H4 (cell line): ENCODE measurements around the gene LPIN2. TPM values are rescaled to one million over a fixed set of nuclear protein-coding genes. Genes with fewer than 3 reads are reported as not detected.
"Not testable (repeated sequence)": the region's sequence is repeated elsewhere in the genome, so short reads cannot be mapped to it uniquely, and the experiment has no call there.

ENCODE experiments used
- DNase-seq: peaks from one replicate; pipeline ENCODE4 v3.0.0-alpha.2; 2015; ENCODE audit warnings: low spot score
- total RNA-seq: library from RNA; depleted of rRNA; stranded (reverse); fragments of >200 nt; shearing (Covaris generic); gene quantifications from 2 replicates; pipeline ENCODE4 v1.2.3, GENCODE V29; 2014; rRNA removed

The LPIN2 gene, protein sequence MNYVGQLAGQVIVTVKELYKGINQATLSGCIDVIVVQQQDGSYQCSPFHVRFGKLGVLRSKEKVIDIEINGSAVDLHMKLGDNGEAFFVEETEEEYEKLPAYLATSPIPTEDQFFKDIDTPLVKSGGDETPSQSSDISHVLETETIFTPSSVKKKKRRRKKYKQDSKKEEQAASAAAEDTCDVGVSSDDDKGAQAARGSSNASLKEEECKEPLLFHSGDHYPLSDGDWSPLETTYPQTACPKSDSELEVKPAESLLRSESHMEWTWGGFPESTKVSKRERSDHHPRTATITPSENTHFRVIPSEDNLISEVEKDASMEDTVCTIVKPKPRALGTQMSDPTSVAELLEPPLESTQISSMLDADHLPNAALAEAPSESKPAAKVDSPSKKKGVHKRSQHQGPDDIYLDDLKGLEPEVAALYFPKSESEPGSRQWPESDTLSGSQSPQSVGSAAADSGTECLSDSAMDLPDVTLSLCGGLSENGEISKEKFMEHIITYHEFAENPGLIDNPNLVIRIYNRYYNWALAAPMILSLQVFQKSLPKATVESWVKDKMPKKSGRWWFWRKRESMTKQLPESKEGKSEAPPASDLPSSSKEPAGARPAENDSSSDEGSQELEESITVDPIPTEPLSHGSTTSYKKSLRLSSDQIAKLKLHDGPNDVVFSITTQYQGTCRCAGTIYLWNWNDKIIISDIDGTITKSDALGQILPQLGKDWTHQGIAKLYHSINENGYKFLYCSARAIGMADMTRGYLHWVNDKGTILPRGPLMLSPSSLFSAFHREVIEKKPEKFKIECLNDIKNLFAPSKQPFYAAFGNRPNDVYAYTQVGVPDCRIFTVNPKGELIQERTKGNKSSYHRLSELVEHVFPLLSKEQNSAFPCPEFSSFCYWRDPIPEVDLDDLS
- total RNA-seq, result 17.1 and 21.6 TPM in 2 replicates

GRCh38 chr18:3013024-3013804 lies at the start of gene LPIN2:
TSS of gene LPIN2 (minus strand) at chr18:3013144. CDS start at chr18:2960840, 52,304 bp downstream.
- DNase-seq, result peak; percentile 85

DNA sequence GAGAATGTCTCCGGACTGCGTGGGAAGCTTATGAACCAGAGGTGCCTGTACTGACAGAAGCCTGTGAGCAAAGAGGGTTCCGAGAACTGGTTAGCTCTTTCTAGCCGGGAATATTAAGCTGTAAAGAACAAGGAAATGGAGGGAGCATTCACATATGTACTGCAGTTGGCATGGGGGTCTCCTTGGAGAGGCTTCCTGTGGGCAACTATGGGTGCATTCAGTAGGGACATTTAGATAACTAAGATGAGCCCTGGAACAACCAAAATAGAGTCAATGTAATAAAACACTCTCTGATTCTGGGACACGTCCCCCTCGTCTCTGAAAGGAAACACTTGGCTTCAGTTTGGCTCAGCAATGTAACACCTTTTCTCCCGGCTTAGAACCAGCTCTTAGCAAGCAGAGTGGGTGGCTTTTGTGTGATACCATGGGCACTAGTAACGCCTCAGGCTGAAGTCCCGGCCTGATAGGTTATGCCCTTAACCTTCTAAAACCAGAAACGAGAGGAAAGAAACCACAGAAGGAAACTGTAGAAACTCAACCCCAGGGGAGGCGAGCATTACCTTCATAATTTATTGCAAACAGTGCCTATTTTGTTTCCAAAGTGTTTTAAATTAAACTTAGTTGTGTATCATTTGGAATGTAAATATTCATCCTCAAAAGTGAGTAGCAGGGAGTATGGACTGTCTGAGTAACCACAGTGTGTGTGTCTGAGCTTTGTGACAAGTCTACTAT lies 48.8 kb upstream of the LPIN2 start:
- DNase-seq, result no peak

DNA sequence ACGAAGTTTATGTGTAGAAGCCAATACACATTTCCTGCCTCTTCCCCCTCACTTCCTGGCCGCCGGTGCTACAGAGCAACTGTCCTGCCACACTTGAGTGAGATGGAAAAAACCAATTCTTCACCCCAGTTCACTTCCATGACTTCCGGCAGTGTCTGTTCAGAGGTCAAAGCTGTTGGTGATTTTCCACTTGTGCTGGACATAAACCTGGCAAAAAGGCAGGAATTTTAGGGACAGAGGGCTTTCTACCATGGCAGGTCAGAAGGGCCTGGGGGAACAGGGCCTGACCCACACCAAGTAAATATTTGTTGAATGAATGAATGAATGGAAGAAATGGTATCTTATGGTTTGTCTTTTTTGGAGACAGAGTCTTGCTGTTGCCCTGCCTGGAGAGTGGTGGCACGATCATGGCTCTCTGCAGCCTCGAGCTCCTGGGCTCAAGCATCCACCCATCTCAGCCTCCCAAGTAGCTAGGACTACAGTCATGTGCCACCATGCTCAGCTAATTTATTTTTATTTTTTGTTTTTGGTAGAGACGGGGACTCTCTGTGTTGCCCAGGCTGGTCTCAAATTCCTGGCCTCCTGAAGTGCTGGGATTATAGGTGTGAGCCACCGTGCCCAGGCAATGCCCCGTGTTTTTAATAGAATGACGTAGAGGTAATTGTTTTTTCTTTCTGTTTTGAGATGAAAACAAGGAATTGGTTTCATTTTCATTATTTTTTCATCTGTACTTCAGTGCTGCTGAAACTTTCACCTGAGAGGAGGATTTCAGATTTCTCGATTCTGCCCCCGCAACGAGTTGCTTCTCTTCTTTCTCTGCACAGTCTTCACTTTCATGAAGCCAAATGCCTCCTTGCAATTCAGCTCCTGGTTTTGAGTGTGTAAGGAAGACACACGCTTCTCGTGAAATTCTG lies 48.0 kb upstream of the LPIN2 start:
- DNase-seq, result no peak

GRCh38 chr18:3059272-3059671 lies 46.3 kb upstream of the LPIN2 start:
- DNase-seq, result no peak

- DNase-seq, result no peak
These were observed 45.6 kb upstream of the LPIN2 start for GRCh38 chr18:3058328-3059191.

- DNase-seq, result no peak
These were observed 44.6 kb upstream of the LPIN2 start for GRCh38 chr18:3057526-3057925.

GRCh38 chr18:3056311-3056710 lies 43.4 kb upstream of the LPIN2 start:
- DNase-seq, result no peak

- no peak for DNase-seq
These were observed 42.9 kb upstream of the LPIN2 start for GRCh38 chr18:3055816-3056215.

GRCh38 chr18:3055186-3055728 lies 42.3 kb upstream of the LPIN2 start:
- no peak for DNase-seq

DNA sequence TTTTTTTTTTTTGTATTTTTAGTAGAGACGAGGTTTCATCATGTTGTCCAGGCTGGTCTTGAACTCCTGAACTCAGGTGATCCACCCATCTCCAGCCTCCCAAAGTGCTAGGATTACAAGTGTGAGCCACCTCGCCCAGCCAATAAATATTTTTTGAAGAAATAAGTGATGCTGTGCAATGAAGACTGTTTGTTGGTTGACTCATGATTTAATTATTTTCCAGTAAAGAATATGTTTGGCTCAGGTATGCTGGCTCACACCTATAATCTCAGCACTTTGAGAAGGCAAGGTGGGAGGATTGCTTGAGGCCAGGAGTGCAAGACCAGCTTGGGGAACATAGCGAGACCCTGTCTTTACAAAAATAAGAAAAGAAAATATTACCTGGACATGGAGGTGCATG lies 41.8 kb upstream of the LPIN2 start:
- DNase-seq, result no peak

DNA sequence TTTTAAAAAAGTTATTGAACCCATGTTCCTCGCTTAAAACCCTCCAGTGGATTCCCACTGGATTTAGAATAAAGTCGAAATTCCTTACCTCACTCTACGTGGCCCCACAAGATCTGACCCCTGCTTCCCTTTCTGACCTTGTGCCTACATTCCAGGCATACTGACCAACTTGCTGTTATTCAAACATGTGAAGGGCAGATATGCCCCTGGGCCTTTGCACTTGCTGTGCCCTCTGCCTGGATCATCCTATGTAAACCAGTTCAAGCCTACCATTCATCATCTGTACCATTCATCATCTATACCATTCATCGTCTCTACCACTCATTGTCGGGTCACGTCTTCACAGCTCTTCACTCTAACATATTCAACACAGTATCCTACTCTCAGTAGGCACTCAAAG lies 41.3 kb upstream of the LPIN2 start:
- DNase-seq, result no peak

DNA sequence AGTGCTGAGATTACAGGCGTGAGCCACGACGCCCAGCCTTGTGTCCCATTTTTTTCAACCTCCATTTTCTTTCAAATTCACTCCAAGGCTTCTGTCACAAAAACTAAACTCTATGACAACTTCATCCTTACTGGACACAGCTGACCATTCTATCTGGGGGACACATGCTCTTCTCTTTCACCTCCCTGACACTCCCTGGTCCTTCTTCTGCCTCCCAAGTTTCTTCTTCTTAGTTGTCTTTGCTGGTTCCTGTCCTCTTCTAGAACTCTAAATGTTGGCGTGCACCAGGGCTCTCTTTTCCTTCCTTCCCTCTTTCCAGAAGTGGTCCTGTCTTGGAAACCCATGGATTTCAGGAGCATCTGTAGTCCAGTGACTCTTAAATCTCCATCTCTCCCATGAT lies 40.1 kb upstream of the LPIN2 start:
- DNase-seq, result no peak

DNA sequence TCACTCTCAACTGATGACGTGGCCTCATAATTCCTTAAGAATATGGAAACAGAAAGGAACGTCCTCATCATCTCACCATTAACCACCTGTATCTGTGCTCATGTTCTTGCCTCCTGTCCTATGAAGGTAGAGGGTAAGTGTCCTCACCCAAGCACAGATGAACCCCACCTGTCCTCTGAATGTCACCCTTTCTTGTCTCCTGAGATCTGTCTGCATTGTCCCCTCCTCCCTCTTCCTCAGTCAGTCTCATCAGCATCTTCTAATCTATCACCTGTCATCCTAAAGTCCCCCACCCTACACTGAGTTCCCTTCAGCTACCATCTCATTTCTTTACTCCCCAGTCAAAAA lies 39.4 kb upstream of the LPIN2 start:
- no peak for DNase-seq

GRCh38 chr18:3051718-3052410 lies 38.9 kb upstream of the LPIN2 start:
- DNase-seq, result peak; percentile 23

DNA sequence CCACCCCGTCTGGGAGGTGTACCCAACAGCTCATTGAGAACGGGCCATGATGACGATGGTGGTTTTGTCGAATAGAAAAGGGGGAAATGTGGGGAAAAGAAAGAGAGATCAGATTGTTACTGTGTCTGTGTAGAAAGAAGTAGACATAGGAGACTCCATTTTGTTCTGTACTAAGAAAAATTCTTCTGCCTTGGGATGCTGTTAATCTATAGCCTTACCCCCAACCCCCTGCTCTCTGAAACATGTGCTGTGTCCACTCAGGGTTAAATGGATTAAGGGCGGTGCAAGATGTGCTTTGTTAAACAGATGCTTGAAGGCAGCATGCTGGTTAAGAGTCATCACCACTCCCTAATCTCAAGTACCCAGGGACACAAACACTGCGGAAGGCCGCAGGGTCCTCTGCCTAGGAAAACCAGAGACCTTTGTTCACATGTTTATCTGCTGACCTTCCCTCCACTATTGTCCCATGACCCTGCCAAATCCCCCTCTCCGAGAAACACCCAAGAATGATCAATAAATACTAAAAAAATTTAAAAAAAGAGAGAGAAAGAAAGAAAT lies 37.0 kb upstream of the LPIN2 start:
- DNase-seq, result not testable (repeated sequence)

DNA sequence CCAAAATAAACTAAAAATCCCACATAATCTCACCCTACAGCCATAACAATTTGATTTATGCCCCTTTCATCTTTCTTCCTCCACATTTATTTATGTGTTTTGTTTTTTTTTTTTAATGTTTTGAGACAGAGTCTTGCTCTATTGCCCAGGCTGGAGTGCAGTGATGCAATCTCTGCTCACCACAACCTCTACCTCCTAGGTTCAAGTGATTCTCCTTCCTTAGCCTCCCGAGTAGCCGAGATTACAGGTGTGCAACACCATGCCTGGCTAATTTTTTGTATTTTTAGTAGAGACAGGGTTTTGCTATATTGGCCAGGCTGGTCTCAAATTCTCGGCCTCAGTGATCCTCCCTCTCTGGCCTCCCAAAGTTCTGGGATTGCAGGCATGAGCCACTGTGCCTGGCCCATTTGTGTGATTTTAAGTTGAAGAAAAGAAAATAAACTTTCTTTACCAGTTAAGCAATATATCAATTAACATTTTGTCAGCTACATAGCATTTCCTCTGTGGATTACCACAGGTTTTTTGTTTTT lies 35.9 kb upstream of the LPIN2 start:
- no peak for DNase-seq

DNA sequence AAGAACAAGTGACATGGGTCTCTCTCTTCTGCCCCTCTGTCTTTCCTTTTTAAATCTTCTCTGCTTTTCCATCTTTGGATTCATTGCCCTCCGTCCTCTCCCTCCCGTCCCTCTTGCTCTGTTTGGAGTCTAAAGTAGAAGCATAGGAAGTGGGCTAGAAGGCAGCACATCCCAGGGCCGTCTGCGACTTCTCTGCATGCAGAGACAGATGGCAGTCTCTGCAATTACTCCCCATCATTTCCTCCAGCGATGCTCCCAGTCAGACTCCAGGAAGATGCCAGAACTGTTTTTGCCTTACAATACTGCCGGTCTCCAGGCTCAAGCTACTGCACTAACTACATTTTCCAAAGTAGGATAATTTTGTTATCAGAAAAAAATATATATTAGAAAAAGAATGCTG lies 35.2 kb upstream of the LPIN2 start:
- no peak for DNase-seq
